H1 (cell line): ENCODE measurements around the gene MEGF9. TPM values are rescaled to one million over a fixed set of nuclear protein-coding genes. Genes with fewer than 3 reads are reported as not detected.

Source experiments
- CTCF ChIA-PET: fragments of 300-600 bp; sonication (Branson Sonifier 250); formaldehyde crosslinking; loops from one replicate; lab custom pipeline; 2021; ENCODE audit not compliant: partially characterized antibody; lab: Charles Lee
- POLR2A ChIA-PET: fragments of 300-600 bp; sonication (Branson Sonifier 250); formaldehyde crosslinking; loops from one replicate; lab custom pipeline; 2021; ENCODE audit warnings: inconsistent platforms; ENCODE audit not compliant: partially characterized antibody; lab: Charles Lee
- DNase-seq, 2 experiments: peaks; one replicate each; pipeline versions ENCODE4 v3.0.0 to v3.0.0-alpha.2; 2010 to 2022; ENCODE audit warnings: low spot score in 2 of 2, low read depth in 1 of 2, mixed read lengths in 1 of 2
- FAIRE-seq: peaks from 2 replicates; lab custom pipeline; 2011; peaks lifted over from hg19 to GRCh38; lab: Jason Lieb, UNC
- H2AFZ ChIP-seq: 2 replicates; pipeline ENCODE4 v1.8.1; 2012; ENCODE audit warnings: low read length, inconsistent platforms
- H2AK5ac ChIP-seq: 2 replicates; pipeline ENCODE4 v1.6.1; 2013; ENCODE audit warnings: low read depth, low read length
- H2BK120ac ChIP-seq: replicated peaks from 2 replicates; pipeline ENCODE3; 2013; ENCODE audit warnings: low read depth, low read length, inconsistent platforms
- H2BK12ac ChIP-seq: 2 replicates; pipeline ENCODE4 v1.6.1; 2013; ENCODE audit warnings: low read depth, low read length
- H2BK15ac ChIP-seq: 2 replicates; pipeline ENCODE4 v1.6.1; 2013; ENCODE audit warnings: low read length
- H2BK20ac ChIP-seq: 2 replicates; pipeline ENCODE4 v1.6.1; 2013; ENCODE audit warnings: low read length
- H2BK5ac ChIP-seq: 2 replicates; pipeline ENCODE4 v1.6.1; 2013; ENCODE audit warnings: low read depth, low read length
- H3K14ac ChIP-seq: 2 replicates; pipeline ENCODE4 v1.6.1; 2013; ENCODE audit warnings: inconsistent platforms; ENCODE audit not compliant: insufficient read length
- H3K18ac ChIP-seq: 2 replicates; pipeline ENCODE4 v1.6.1; 2013; ENCODE audit warnings: low read length; ENCODE audit errors: extremely low read depth
- H3K23ac ChIP-seq: 2 replicates; pipeline ENCODE4 v1.6.1; 2013; ENCODE audit warnings: inconsistent platforms; ENCODE audit not compliant: insufficient read length
- H3K23me2 ChIP-seq: 2 replicates; pipeline ENCODE4 v1.6.1; 2013; ENCODE audit warnings: low read depth, low read length
- H3K27ac ChIP-seq: 2 replicates; pipeline ENCODE4 v1.6.1; 2011; ENCODE audit warnings: low read depth, low read length, inconsistent platforms
- H3K27me3 ChIP-seq, 4 experiments: replicated peaks in 1 of 4; 1 replicate in 1 of 4; 2 replicates in 3 of 4; pipeline versions ENCODE4 v1.6.1 to v1.8.1; 2011 to 2013; ENCODE audit warnings: low read length in 3 of 4, mild to moderate bottlenecking in 3 of 4, inconsistent platforms in 2 of 4, mixed read lengths in 2 of 4, moderate library complexity in 1 of 4; ENCODE audit not compliant: control insufficient read depth in 3 of 4, insufficient read depth in 3 of 4; ENCODE audit errors: extremely low read depth in 1 of 4
- H3K36me3 ChIP-seq, 4 experiments: 2 replicates each; pipeline versions ENCODE4 v1.6.1 to v1.8.1; 2011 to 2013; ENCODE audit warnings: mild to moderate bottlenecking in 4 of 4, low read length in 3 of 4, moderate library complexity in 2 of 4, control low read depth in 1 of 4, inconsistent platforms in 1 of 4; ENCODE audit not compliant: insufficient read depth in 4 of 4, control insufficient read depth in 2 of 4
- H3K4ac ChIP-seq: replicated peaks from 2 replicates; pipeline ENCODE3; 2013; ENCODE audit warnings: low read length, low read depth, mixed read lengths, inconsistent platforms; ENCODE audit not compliant: insufficient read length
- H3K4me1 ChIP-seq, 4 experiments: replicated peaks in 1 of 4; 1 replicate in 1 of 4; 2 replicates in 3 of 4; pipeline versions ENCODE4 v1.6.1 to v1.8.1; 2011 to 2013; ENCODE audit warnings: low read length in 3 of 4, inconsistent platforms in 2 of 4, mixed read lengths in 1 of 4; ENCODE audit not compliant: insufficient read depth in 4 of 4, control insufficient read depth in 3 of 4
- H3K4me2 ChIP-seq, 2 experiments: 2 replicates each; pipeline versions ENCODE4 v1.6.1 to v1.8.1; 2011 to 2013; ENCODE audit warnings: low read depth in 2 of 2, low read length in 2 of 2, control low read depth in 1 of 2, inconsistent platforms in 1 of 2, mild to moderate bottlenecking in 1 of 2; ENCODE audit not compliant: insufficient read depth in 1 of 2
- H3K4me3 ChIP-seq, 4 experiments: fragments of 200-600, 300-600 bp in 1 of 4; sonication (generic), shearing (Covaris generic), sonication (Bioruptor Twin) in 1 of 4; 2 replicates each; pipeline versions ENCODE4 v1.5.1 to v1.8.1; 2011 to 2016; ENCODE audit warnings: low read length in 4 of 4, low read depth in 3 of 4, control low read depth in 2 of 4, inconsistent platforms in 2 of 4, mild to moderate bottlenecking in 2 of 4, mixed read lengths in 1 of 4, moderate library complexity in 1 of 4; ENCODE audit not compliant: insufficient read depth in 2 of 4; ENCODE audit errors: extremely low read depth in 1 of 4
- H3K56ac ChIP-seq: replicated peaks from 2 replicates; pipeline ENCODE3; 2013; ENCODE audit warnings: low read depth, mild to moderate bottlenecking, mixed read lengths, low read length, inconsistent platforms; ENCODE audit not compliant: insufficient read length
- H3K79me1 ChIP-seq: 2 replicates; pipeline ENCODE4 v1.6.1; 2013; ENCODE audit warnings: low read depth, low read length, control low read depth
- H3K79me2 ChIP-seq, 2 experiments: 2 replicates each; pipeline versions ENCODE4 v1.6.1 to v1.8.1; 2012 to 2013; ENCODE audit warnings: low read length in 2 of 2, mild to moderate bottlenecking in 2 of 2, inconsistent platforms in 1 of 2; ENCODE audit not compliant: insufficient read depth in 2 of 2, control insufficient read depth in 1 of 2
- H3K9ac ChIP-seq, 4 experiments: replicated peaks in 1 of 4; 1 replicate in 1 of 4; 2 replicates in 3 of 4; pipeline versions ENCODE4 v1.6.1 to v1.8.1; 2011 to 2013; ENCODE audit warnings: low read depth in 3 of 4, low read length in 3 of 4, control low read depth in 2 of 4, mild to moderate bottlenecking in 2 of 4, moderate library complexity in 2 of 4, inconsistent platforms in 1 of 4; ENCODE audit errors: extremely low read depth in 1 of 4
- H3K9me3 ChIP-seq, 2 experiments: 2 replicates each; pipeline versions ENCODE4 v1.6.1 to v1.8.1; 2012 to 2013; ENCODE audit warnings: mild to moderate bottlenecking in 2 of 2, moderate library complexity in 2 of 2, control low read depth in 1 of 2, inconsistent platforms in 1 of 2, low read depth in 1 of 2, low read length in 1 of 2, mixed read lengths in 1 of 2; ENCODE audit not compliant: insufficient read depth in 2 of 2
- H4K20me1 ChIP-seq, 2 experiments: replicated peaks in 1 of 2; 2 replicates each; pipeline versions ENCODE3 to v1.8.1; 2011 to 2013; ENCODE audit warnings: inconsistent platforms in 2 of 2, low read length in 2 of 2, mild to moderate bottlenecking in 1 of 2; ENCODE audit not compliant: insufficient read depth in 2 of 2, control insufficient read depth in 1 of 2
- H4K5ac ChIP-seq: 2 replicates; pipeline ENCODE4 v1.6.1; 2013; ENCODE audit warnings: low read length, low read depth, mixed read lengths, inconsistent platforms; ENCODE audit not compliant: insufficient read length
- H4K8ac ChIP-seq: 2 replicates; pipeline ENCODE4 v1.8.0; 2013; ENCODE audit warnings: mild to moderate bottlenecking, moderate library complexity, low read length, inconsistent platforms; ENCODE audit not compliant: insufficient read depth; ENCODE audit errors: extremely low read depth
- H4K91ac ChIP-seq: replicated peaks from 2 replicates; pipeline ENCODE3; 2013; ENCODE audit warnings: low read length, mixed read lengths, inconsistent platforms; ENCODE audit not compliant: insufficient read length
- CHD2 ChIP-seq: IDR thresholded peaks from 2 replicates; pipeline ENCODE4 v1.6.1; 2012; ENCODE audit warnings: low read length, improper control_type of control experiment
- CTBP2 ChIP-seq: IDR thresholded peaks from 2 replicates; pipeline ENCODE4 v1.7.0; 2011; ENCODE audit warnings: borderline replicate concordance, mild to moderate bottlenecking, moderate library complexity, mixed read lengths, low read length; ENCODE audit not compliant: insufficient read depth, insufficient read length
- KDM5A ChIP-seq: fragments of 200-600 bp; IDR thresholded peaks from 2 replicates; pipeline ENCODE4 v1.7.1; 2012; ENCODE audit warnings: mild to moderate bottlenecking, low read length, inconsistent platforms, mixed read lengths
- POLR2A ChIP-seq, 2 experiments: IDR thresholded peaks; 1 replicate in 1 of 2; 2 replicates in 1 of 2; pipeline ENCODE4 v1.6.1; 2011; ENCODE audit warnings: low read depth in 2 of 2, low read length in 2 of 2, mild to moderate bottlenecking in 2 of 2; ENCODE audit errors: control extremely low read depth in 1 of 2
- RBBP5 ChIP-seq: IDR thresholded peaks from 2 replicates; pipeline ENCODE4 v1.7.1; 2012; ENCODE audit warnings: low read depth, mild to moderate bottlenecking, inconsistent platforms, low read length, moderate library complexity, borderline replicate concordance
- SIN3A ChIP-seq, 2 experiments: IDR thresholded peaks in 1 of 2; conservative IDR thresholded peaks in 1 of 2; 2 replicates each; pipeline ENCODE4 v1.6.1; 2011 to 2012; ENCODE audit warnings: low read length in 2 of 2, improper control_type of control experiment in 1 of 2, low read depth in 1 of 2, mild to moderate bottlenecking in 1 of 2
- SUZ12 ChIP-seq: fragments of 200-600 bp; sonication (generic); IDR thresholded peaks from 2 replicates; pipeline ENCODE4 v1.6.1; 2012; ENCODE audit warnings: mild to moderate bottlenecking, inconsistent platforms, low read length, moderate library complexity, mixed read lengths
- TEAD4 ChIP-seq: IDR thresholded peaks from 2 replicates; pipeline ENCODE4 v1.6.1; 2012; ENCODE audit warnings: low read depth, low read length, inconsistent platforms, mixed read lengths
- YY1 ChIP-seq: IDR thresholded peaks from 2 replicates; pipeline ENCODE4 v1.6.1; 2011; ENCODE audit warnings: low read depth, mild to moderate bottlenecking, low read length
- ZNF274 ChIP-seq: IDR thresholded peaks from 2 replicates; pipeline ENCODE4 v1.7.0; 2012; ENCODE audit warnings: low read length, borderline replicate concordance; ENCODE audit errors: extremely low read depth
- WGBS, 2 experiments: shearing (Covaris generic) in 1 of 2; methylation state at CpG; one replicate each; pipeline versions ENCODE4 v1.1.6 to v1.1.7; 2013 to 2015; ENCODE audit warnings: low lambda C conversion rate in 2 of 2, mixed read lengths in 2 of 2, inconsistent platforms in 1 of 2, low coverage in 1 of 2, missing lambda C conversion rate in 1 of 2; ENCODE audit not compliant: insufficient replicate concordance in 2 of 2, insufficient coverage in 1 of 2, insufficient read length in 1 of 2; ENCODE audit errors: extremely low coverage in 1 of 2, missing lambda C conversion rate in 1 of 2; 5-methylcytosine and 5-hydroxymethylcytosine counted together
- polyA plus RNA-seq, 7 experiments: library from polyadenylated mRNA; depleted of rRNA in 3 of 7; stranded (reverse) in 5 of 7; unstranded in 2 of 7; fragments of >200 nt in 5 of 7; fragments of 200-250 nt in 2 of 7; gene quantifications; 1 replicate in 5 of 7; 2 replicates in 1 of 7; 4 replicates in 1 of 7; pipeline versions ENCODE4 v1.2.1 to v1.2.3, GENCODE V29; 2011 to 2013; ENCODE audit warnings: missing spikeins in 2 of 7, mixed read lengths in 2 of 7
- total RNA-seq: library from RNA; stranded (reverse); fragmentation: NEBNext Ultra II Directional; extraction: Animal tissue kit (Norgen Biotek cat#: 25700); gene quantifications from 2 replicates; pipeline ENCODE4 v1.2.1, GENCODE V29; 2021

The MEGF9 gene
- total and polyA plus RNA-seq, 2 of the 8 experiments (the other 6 are each of a cell fraction or from before 2014, with no cell fraction given), result 0.45 to 1.8 TPM

DNA sequence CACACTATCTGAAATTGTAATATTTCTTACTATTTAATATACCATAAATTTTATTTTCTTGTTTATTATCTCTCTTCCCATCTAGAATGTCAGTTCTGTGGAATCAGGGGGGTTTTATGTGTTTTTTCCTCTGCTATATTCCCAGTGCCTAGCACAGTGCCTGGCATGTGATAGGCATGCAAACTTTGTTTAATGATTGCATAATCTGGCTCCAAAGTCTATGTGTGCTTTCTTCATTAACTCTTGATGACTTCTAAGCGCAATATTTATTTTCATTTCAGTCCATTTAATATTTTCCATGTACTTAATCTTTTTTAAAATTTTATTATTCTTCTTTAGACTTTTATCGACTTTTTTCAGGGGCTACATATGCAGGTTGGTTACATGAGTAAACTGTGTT lies 73.9 kb downstream of the MEGF9 start:
- Histone ChIP-seq H4K5ac (no peak overlapping the region), H3K79me2 (no peaks in the 10 kb centered on the region), H3K18ac (no peak overlapping the region), H4K20me1 (no peaks in the 10 kb centered on the region), H3K27ac (no peak overlapping the region), H3K4ac (no peak overlapping the region), H3K27me3 (no peaks in the 10 kb centered on the region), H2AK5ac (no peak overlapping the region), H3K36me3 (no peaks in the 10 kb centered on the region), H3K56ac (no peak overlapping the region)
- no peak for DNase-seq
- TF ChIP-seq CTBP2 (no peak), RBBP5 (no peak), SIN3A (conservative IDR thresholded peaks at IDR 0.05 in 1 of 2, IDR thresholded peaks at IDR 0.05 in 1 of 2; ENCODE audit: low read depth in 1 of 2, low read length in 2 of 2) (no peak), KDM5A (no peak), CHD2 (no peak), YY1 (no peak), TEAD4 (no peak), SUZ12 (no peak), POLR2A (IDR thresholded peaks at IDR 0.05; ENCODE audit: control extremely low read depth in 1 of 2, low read depth in 2 of 2, low read length in 2 of 2) (no peak), ZNF274 (no peak)
- TF ChIP-seq, all 59 proteins: peak for 0
- Histone ChIP-seq H3K9ac (no peak overlapping the region), H2BK12ac (no peak overlapping the region), H3K14ac (no peak overlapping the region), H3K4me2 (no peak overlapping the region), H3K79me1 (no peaks in the 10 kb centered on the region), H3K4me1 (no peaks in the 10 kb centered on the region), H4K91ac (no peak overlapping the region), H2BK15ac (no peak overlapping the region), H4K8ac (no peak overlapping the region), H2AFZ (no peak overlapping the region), H2BK120ac (no peak overlapping the region), H3K23ac (no peak overlapping the region), H2BK20ac (no peak overlapping the region), H2BK5ac (no peak overlapping the region), H3K23me2 (no peaks in the 10 kb centered on the region), H3K9me3 (peaks cover 0 to 4% of the 10 kb centered on the region in 2 experiments; a peak in 2 of 4 replicates), H3K4me3 (no peak overlapping the region)
- no peak for FAIRE-seq
- ChIA-PET POLR2A (no interaction called here), CTCF (no interaction called here)
- WGBS, 2 experiments, result 85% methylated on average over 2 of the region's 2 CpGs; no CpG with 5 or more reads in 1 of the 2 experiments
